Stimulated activated memory B cell treated with anti-CD40 and anti-IgM and Interleukin-4, amounts not matched to agents 10 μg/mL and 1 μg/mL and 100 μg/mL, for 72 hours (primary cell): ENCODE results near the gene KSR1.
"Not testable (repeated sequence)": the region's sequence is repeated elsewhere in the genome, so short reads cannot be mapped to it uniquely, and the experiment has no call there.

ENCODE experiments used
- ATAC-seq: fragments of 150-1000 bp; cut with Tn5 transposase; 2 replicates; pipeline ENCODE4 v1.10.0; 2021
- H3K27ac Mint-ChIP-seq: one replicate; pipeline ENCODE4 v1.8.0; 2022; ENCODE audit warnings: mild to moderate bottlenecking, mixed read lengths
- H3K27me3 Mint-ChIP-seq: one replicate; pipeline ENCODE4 v1.8.0; 2022; ENCODE audit warnings: mixed read lengths
- H3K36me3 Mint-ChIP-seq: one replicate; pipeline ENCODE4 v1.8.0; 2022; ENCODE audit warnings: mixed read lengths
- H3K4me1 Mint-ChIP-seq: one replicate; pipeline ENCODE4 v1.8.0; 2022; ENCODE audit warnings: mixed read lengths
- H3K4me3 Mint-ChIP-seq: one replicate; pipeline ENCODE4 v1.8.0; 2022; ENCODE audit warnings: mild to moderate bottlenecking, moderate library complexity, mixed read lengths
- H3K9me3 Mint-ChIP-seq: one replicate; pipeline ENCODE4 v1.8.0; 2022; ENCODE audit warnings: mixed read lengths

Gene KSR1

DNA sequence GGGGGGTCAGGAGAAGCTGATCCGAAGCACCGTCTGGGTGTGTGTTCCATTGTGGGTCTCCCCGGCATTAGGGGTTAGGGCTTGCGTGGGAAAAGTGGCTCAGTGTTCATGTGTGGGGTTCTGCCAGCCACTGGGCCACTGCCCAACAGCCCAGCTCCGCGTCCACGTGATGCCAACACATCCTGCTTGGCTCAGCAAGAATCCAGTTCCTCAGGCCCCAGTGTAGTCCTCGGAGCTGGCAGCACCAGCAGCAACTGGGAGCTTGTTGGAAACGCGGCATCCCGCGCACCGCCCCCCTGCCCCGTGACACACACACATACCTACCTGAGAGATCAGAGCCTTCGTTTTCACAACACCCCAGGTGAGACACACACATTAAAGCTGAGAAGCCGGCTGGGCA, 193.7 kb downstream of the KSR1 start:
- Mint-ChIP-seq H3K27me3 (no peaks in the 10 kb centered on the region), H3K4me3 (no peak overlapping the region), H3K27ac (no peak overlapping the region), H3K4me1 (peaks cover 13% of the 10 kb centered on the region), H3K9me3 (no peaks in the 10 kb centered on the region), H3K36me3 (peaks cover 23% of the 10 kb centered on the region)
- ATAC-seq = no peak

GRCh38 chr17:27650836-27651235, 194.6 kb downstream of the KSR1 start:
- Mint-ChIP-seq H3K4me1 (peaks cover 14% of the 10 kb centered on the region), H3K4me3 (no peak overlapping the region), H3K9me3 (no peaks in the 10 kb centered on the region), H3K27me3 (no peaks in the 10 kb centered on the region), H3K36me3 (peaks cover 23% of the 10 kb centered on the region), H3K27ac (no peak overlapping the region)
- ATAC-seq = no peak

- H3K36me3 Mint-ChIP-seq = peaks cover 22% of the 10 kb centered on the region
- H3K4me1 Mint-ChIP-seq = peaks cover 14% of the 10 kb centered on the region
- H3K9me3 Mint-ChIP-seq = no peaks in the 10 kb centered on the region
- no peaks in the 10 kb centered on the region for H3K27me3 Mint-ChIP-seq
- no peak for ATAC-seq
- no peak overlapping the region for H3K4me3 Mint-ChIP-seq
- no peak overlapping the region for H3K27ac Mint-ChIP-seq
These were observed 195.4 kb downstream of the KSR1 start for GRCh38 chr17:27651411-27652345.

DNA sequence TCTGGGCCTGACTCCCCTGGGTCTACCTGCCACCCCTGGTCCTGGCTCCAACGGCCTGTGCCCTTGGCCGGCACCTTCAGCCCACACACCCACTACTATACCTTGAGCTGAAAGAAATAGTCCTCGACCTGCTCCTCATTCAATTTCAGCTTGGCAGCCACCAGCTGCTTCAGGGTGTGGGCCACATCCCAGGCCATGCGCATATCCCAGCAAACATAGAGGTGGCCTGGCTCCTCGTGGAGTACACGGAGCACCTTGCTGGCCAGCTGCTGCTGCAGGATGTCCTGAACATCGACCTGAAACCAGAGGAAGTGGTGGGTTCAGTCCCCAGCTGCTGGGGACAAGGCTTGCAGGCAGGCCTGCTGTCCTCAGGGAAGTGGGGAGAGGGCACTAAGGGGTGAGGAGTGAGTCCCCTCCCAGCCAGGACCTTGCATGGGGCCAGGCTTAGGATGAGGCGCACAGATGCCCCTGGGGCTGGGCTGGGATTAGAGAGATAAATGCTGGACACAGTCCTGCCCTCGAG, 197.3 kb downstream of the KSR1 start:
- not testable (repeated sequence) for H3K27me3 Mint-ChIP-seq, H3K9me3 Mint-ChIP-seq, H3K27ac Mint-ChIP-seq, H3K36me3 Mint-ChIP-seq, ATAC-seq, H3K4me3 Mint-ChIP-seq
- H3K4me1 Mint-ChIP-seq = peaks cover 14% of the 10 kb centered on the region

GRCh38 chr17:27654136-27654535, 197.9 kb downstream of the KSR1 start:
- H3K27me3 Mint-ChIP-seq = no peaks in the 10 kb centered on the region
- peaks cover 4% of the 10 kb centered on the region for H3K36me3 Mint-ChIP-seq
- H3K27ac Mint-ChIP-seq = peak overlapping the region; percentile 60
- no peak overlapping the region for H3K4me3 Mint-ChIP-seq
- no peak for ATAC-seq
- no peaks in the 10 kb centered on the region for H3K9me3 Mint-ChIP-seq
- H3K4me1 Mint-ChIP-seq = peaks cover 14% of the 10 kb centered on the region

DNA sequence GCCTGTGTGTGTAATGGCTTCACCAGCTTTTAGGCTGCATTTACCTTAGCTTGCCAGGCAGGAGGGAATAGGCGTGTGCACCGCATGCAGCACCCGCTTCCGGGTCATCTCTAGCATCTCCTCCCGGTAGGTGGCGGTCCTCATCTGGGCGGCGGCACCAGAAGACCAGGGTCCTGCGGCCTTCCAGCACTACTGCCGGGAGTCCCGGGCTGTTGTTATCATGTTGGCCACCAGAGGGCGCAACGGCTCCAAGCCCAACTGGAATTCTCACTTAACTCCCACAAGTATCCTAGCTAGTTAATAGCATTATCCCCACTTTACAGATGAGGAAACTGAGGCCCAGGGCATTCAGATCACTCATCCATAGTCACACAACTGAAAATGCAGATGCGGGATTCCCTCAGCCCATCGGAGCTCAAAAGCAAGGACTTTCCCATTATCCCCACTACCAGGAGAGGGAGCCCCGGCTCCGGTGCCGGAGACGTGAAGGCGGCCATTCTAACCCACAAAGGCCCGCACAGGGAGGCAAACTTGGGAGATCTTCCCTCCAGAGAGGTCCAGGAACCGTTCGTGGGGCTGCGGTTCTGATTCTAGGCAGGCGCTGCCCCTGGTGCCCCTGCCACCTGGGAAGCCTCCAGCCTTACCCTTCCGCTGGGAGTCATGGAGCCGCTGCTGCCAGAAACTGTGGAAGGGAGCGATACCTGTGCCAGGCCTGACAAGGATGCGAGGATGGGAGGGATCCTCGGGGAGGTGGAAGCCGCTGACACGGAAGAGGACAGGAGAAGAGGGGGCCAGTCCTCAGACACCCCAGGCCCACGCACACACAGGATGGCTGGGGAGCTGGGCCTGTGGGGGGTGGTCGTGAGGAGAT, 198.6 kb downstream of the KSR1 start:
- H3K4me3 Mint-ChIP-seq = no peak overlapping the region
- H3K27ac Mint-ChIP-seq = peak overlapping the region; percentile 60
- ATAC-seq = peak; percentile 75
- peaks cover 14% of the 10 kb centered on the region for H3K4me1 Mint-ChIP-seq
- no peaks in the 10 kb centered on the region for H3K36me3 Mint-ChIP-seq
- H3K9me3 Mint-ChIP-seq = no peaks in the 10 kb centered on the region
- no peaks in the 10 kb centered on the region for H3K27me3 Mint-ChIP-seq

- H3K9me3 Mint-ChIP-seq, H3K36me3 Mint-ChIP-seq, H3K4me3 Mint-ChIP-seq, H3K27me3 Mint-ChIP-seq, H3K27ac Mint-ChIP-seq, ATAC-seq: not testable (repeated sequence)
- H3K4me1 Mint-ChIP-seq = peaks cover 14% of the 10 kb centered on the region
These were observed 199.4 kb downstream of the KSR1 start for GRCh38 chr17:27655525-27656111.

GRCh38 chr17:27656620-27657019, 200.4 kb downstream of the KSR1 start:
- not testable (repeated sequence) for H3K9me3 Mint-ChIP-seq, H3K36me3 Mint-ChIP-seq, H3K27ac Mint-ChIP-seq, H3K27me3 Mint-ChIP-seq, ATAC-seq, H3K4me3 Mint-ChIP-seq
- H3K4me1 Mint-ChIP-seq = peaks cover 10% of the 10 kb centered on the region

- no peak for ATAC-seq
- Mint-ChIP-seq H3K27ac (no peak overlapping the region), H3K4me3 (no peak overlapping the region), H3K36me3 (no peaks in the 10 kb centered on the region), H3K9me3 (no peaks in the 10 kb centered on the region), H3K4me1 (peaks cover 9% of the 10 kb centered on the region), H3K27me3 (peaks cover 11% of the 10 kb centered on the region)
These were observed 201.4 kb downstream of the KSR1 start for GRCh38 chr17:27657620-27658019.

DNA sequence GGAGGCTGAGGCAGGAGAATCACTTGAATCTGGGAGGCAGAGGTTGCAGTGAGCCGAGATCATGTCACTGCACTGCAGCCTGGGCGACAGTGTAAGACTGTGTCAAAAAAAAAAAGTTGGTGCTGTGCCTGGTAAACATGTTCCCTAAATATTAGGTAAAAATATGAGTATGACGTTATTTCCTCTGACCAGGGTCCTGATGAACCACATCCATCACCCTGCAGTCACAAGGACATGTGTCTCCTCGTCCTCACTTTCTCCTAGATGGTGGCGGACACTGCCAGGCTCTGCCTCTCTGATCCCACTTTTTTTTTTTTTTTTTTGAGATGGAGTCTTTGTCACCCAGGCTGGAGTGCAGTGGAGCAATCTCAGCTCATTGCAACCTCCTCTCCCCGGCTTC, 203.4 kb downstream of the KSR1 start:
- no peak for ATAC-seq
- Mint-ChIP-seq H3K9me3 (no peaks in the 10 kb centered on the region), H3K4me3 (no peak overlapping the region), H3K4me1 (peaks cover 3% of the 10 kb centered on the region), H3K27me3 (peaks cover 11% of the 10 kb centered on the region), H3K27ac (no peak overlapping the region), H3K36me3 (no peaks in the 10 kb centered on the region)

- ATAC-seq = no peak
- Mint-ChIP-seq H3K27ac (no peak overlapping the region), H3K9me3 (no peaks in the 10 kb centered on the region)
These were observed 204.2 kb downstream of the KSR1 start for GRCh38 chr17:27660436-27660835.

DNA sequence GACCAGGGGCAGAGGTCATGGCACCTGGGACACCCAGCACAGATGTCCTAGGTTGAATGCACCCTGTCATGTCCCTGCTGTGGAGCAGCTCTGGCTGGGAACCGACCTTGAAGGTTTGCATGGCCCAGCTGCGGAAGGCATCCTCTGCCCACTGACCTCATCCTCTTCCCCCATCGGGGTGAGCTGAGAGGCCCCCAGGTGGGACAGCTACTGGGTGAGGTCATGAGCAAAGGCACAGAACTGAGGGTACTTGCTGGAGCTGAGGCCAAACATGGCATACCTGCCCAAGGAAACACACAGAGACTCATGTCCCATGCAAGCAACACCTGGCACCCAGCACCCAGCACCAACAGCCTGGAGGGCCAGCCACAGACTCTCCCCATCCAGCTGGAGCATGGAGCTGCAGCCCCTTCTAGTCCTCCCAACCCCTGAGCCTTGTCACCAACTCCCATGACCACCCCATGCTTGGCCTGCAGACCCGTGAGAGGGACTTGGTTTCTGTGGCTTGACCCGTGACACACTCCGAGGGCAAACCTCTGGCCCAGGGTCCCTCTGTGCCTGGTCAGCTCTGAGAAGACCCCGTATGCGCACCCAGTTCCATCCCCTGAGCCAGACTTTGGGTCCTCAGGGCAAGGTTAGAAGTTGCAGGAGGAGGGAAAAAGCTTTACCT, 207.8 kb downstream of the KSR1 start:
- Mint-ChIP-seq H3K4me1 (no peaks in the 10 kb centered on the region), H3K27me3 (peaks cover 11% of the 10 kb centered on the region), H3K4me3 (no peak overlapping the region), H3K36me3 (no peaks in the 10 kb centered on the region), H3K9me3 (no peaks in the 10 kb centered on the region), H3K27ac (no peak overlapping the region)
- ATAC-seq = no peak

More at GRCh38 chr17:27660436-27660835, 204.2 kb downstream of the KSR1 start:
- no peak overlapping the region for H3K4me3 Mint-ChIP-seq
- no peaks in the 10 kb centered on the region for H3K36me3 Mint-ChIP-seq
- H3K27me3 Mint-ChIP-seq = peaks cover 11% of the 10 kb centered on the region
- H3K4me1 Mint-ChIP-seq = no peaks in the 10 kb centered on the region

DNA sequence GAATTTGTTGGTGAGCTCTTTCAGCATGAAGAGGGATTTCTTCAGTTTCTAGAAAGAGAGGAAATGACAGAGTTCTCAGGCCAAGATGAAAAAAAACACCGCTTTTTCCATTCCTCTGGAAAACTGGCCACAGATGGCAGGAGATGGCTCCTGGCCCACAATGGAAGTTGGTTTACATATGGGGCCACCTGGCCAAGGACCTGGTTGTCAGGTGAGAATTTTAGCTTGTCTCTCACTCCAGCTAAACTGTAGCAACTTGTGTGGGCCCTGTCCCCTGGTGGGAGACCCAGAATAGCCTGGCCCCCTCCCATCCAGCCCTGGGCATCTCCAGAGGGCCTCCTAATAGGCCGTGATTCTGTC, 208.3 kb downstream of the KSR1 start:
- Mint-ChIP-seq H3K4me3 (no peak overlapping the region), H3K4me1 (no peaks in the 10 kb centered on the region), H3K9me3 (no peaks in the 10 kb centered on the region), H3K36me3 (no peaks in the 10 kb centered on the region), H3K27me3 (peaks cover 11% of the 10 kb centered on the region), H3K27ac (no peak overlapping the region)
- ATAC-seq = no peak

GRCh38 chr17:27665549-27665948, 209.3 kb downstream of the KSR1 start:
- Mint-ChIP-seq H3K4me3 (no peak overlapping the region), H3K27me3 (peaks cover 14% of the 10 kb centered on the region), H3K4me1 (no peaks in the 10 kb centered on the region), H3K27ac (no peak overlapping the region), H3K9me3 (no peaks in the 10 kb centered on the region), H3K36me3 (no peaks in the 10 kb centered on the region)
- ATAC-seq = no peak

DNA sequence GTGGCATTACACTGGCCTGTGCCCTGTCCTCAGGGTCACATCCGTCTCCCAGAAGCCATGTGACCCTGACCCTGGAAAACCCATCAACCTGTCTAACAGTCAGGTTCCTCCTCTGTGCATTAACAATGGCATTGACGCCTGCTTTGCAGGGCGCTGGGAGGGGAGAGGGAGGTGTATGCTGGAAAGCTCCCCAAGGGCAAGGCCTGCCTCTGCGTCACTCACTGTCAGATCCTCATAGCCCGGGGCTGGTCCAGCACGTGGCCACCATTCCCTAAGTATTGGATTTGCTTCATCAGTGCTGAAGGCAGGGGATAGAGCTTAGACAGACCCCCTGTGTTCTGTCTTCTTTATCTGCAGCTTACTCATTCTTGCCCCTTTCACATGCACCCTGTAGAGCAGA, 210.0 kb downstream of the KSR1 start:
- not testable (repeated sequence) for H3K4me3 Mint-ChIP-seq, H3K27ac Mint-ChIP-seq, H3K4me1 Mint-ChIP-seq, H3K9me3 Mint-ChIP-seq, H3K36me3 Mint-ChIP-seq
- peak; percentile 10 for ATAC-seq
- H3K27me3 Mint-ChIP-seq = peaks cover 21% of the 10 kb centered on the region
